Smooth muscle cell (in vitro differentiated cells): ENCODE measurements around the gene FOXP1. TPM values are rescaled to one million over a fixed set of nuclear protein-coding genes. Genes with fewer than 3 reads are reported as not detected.

Experiments
- DNase-seq: peaks from one replicate; lab custom pipeline; 2025; ENCODE audit not compliant: unreplicated experiment; lab: John Stamatoyannopoulos, UW
- H2AFZ ChIP-seq: fragments of 200-600 bp; sonication (generic); 2 replicates; pipeline ENCODE4 v1.6.0; 2016; ENCODE audit warnings: antibody characterized with exemption, low read depth, mild to moderate bottlenecking
- H3F3A ChIP-seq: fragments of 200-600 bp; sonication (generic); 2 replicates; pipeline ENCODE4 v1.6.0; 2017; ENCODE audit warnings: antibody characterized with exemption, low read depth
- H3K27ac ChIP-seq: fragments of 200-600 bp; sonication (generic); 2 replicates; pipeline ENCODE4 v1.5.1; 2016; ENCODE audit warnings: low read depth, mild to moderate bottlenecking
- H3K27me3 ChIP-seq: fragments of 200-600 bp; sonication (generic); 2 replicates; pipeline ENCODE4 v1.6.1; 2016; ENCODE audit warnings: low read depth, mild to moderate bottlenecking
- H3K36me3 ChIP-seq: fragments of 200-600 bp; sonication (generic); 2 replicates; pipeline ENCODE4 v1.5.1; 2016; ENCODE audit warnings: low read depth
- H3K4me1 ChIP-seq: fragments of 200-600 bp; sonication (generic); 2 replicates; pipeline ENCODE4 v1.5.1; 2016; ENCODE audit warnings: low read depth
- H3K4me2 ChIP-seq: fragments of 200-600 bp; sonication (generic); 2 replicates; pipeline ENCODE4 v1.6.0; 2016; ENCODE audit warnings: mild to moderate bottlenecking
- H3K4me3 ChIP-seq: fragments of 200-600 bp; sonication (generic); 2 replicates; pipeline ENCODE4 v1.5.1; 2016; ENCODE audit warnings: mild to moderate bottlenecking
- H3K79me2 ChIP-seq: fragments of 200-600 bp; sonication (generic); 2 replicates; pipeline ENCODE4 v1.6.0; 2016; ENCODE audit warnings: low read depth, mild to moderate bottlenecking
- H3K9ac ChIP-seq: fragments of 200-600 bp; sonication (generic); 2 replicates; pipeline ENCODE4 v1.6.0; 2016; ENCODE audit warnings: low read depth
- H3K9me3 ChIP-seq: fragments of 200-600 bp; sonication (generic); replicated peaks from 2 replicates; pipeline ENCODE4 v1.5.1; 2016; ENCODE audit warnings: low read depth
- H4K20me1 ChIP-seq: fragments of 200-600 bp; sonication (generic); 2 replicates; pipeline ENCODE4 v1.6.0; 2016; ENCODE audit warnings: low read depth
- CTCF ChIP-seq: fragments of 200-600 bp; sonication (generic); IDR thresholded peaks from 2 replicates; pipeline ENCODE4 v1.5.1; 2017; ENCODE audit warnings: borderline replicate concordance, mild to moderate bottlenecking, antibody characterized with exemption; ENCODE audit not compliant: insufficient read depth, poor library complexity, severe bottlenecking
- WGBS: methylation state at CpG from one replicate; pipeline ENCODE4 v1.1.7; 2016; ENCODE audit warnings: low lambda C conversion rate; 5-methylcytosine and 5-hydroxymethylcytosine counted together
- polyA plus RNA-seq: library from polyadenylated mRNA; unstranded; fragments of >200 nt; fragmentation: Nextera tagmentation; extraction: Ambion mirVana; gene quantifications from 2 replicates; pipeline ENCODE4 v1.2.1, GENCODE V29; 2016
- total RNA-seq: library from RNA; depleted of rRNA; stranded (reverse); fragments of >200 nt; gene quantifications from 2 replicates; pipeline ENCODE4 v1.2.3, GENCODE V29; 2014

Gene FOXP1
- total and polyA plus RNA-seq, 2 experiments from 2014 or later = 40.9 to 68.0 TPM

- Histone ChIP-seq H3K79me2 (no peaks in the 10 kb centered on the region), H3K9me3 (no peaks in the 10 kb centered on the region), H3K4me2 (no peak overlapping the region), H3K27ac (no peak overlapping the region), H3K4me3 (no peak overlapping the region), H3K27me3 (no peaks in the 10 kb centered on the region), H3K36me3 (no peaks in the 10 kb centered on the region), H2AFZ (no peak overlapping the region), H3F3A (no peaks in the 10 kb centered on the region), H4K20me1 (peaks cover 5% of the 10 kb centered on the region), H3K4me1 (no peaks in the 10 kb centered on the region), H3K9ac (no peak overlapping the region)
- no peak for DNase-seq
- no peak for TF ChIP-seq CTCF
- WGBS = 82% methylated on average over 9 of the region's 9 CpGs
Observed at GRCh38 chr3:71348001-71348632, 235.4 kb downstream of the FOXP1 start.

GRCh38 chr3:71346061-71346460, 237.5 kb downstream of the FOXP1 start:
- peaks cover 5% of the 10 kb centered on the region for H4K20me1 ChIP-seq
- H3K4me3 ChIP-seq = no peak overlapping the region
- no peaks in the 10 kb centered on the region for H3K27me3 ChIP-seq
- no peak overlapping the region for H3K27ac ChIP-seq
- H2AFZ ChIP-seq = no peak overlapping the region
- no peaks in the 10 kb centered on the region for H3K4me1 ChIP-seq
- H3K79me2 ChIP-seq = no peaks in the 10 kb centered on the region
- no peak overlapping the region for H3K9ac ChIP-seq
- 96% methylated on average over 4 of the region's 4 CpGs for WGBS
- no peaks in the 10 kb centered on the region for H3K9me3 ChIP-seq
- H3F3A ChIP-seq = no peaks in the 10 kb centered on the region
- no peak overlapping the region for H3K4me2 ChIP-seq
- no peak for TF ChIP-seq CTCF
- no peaks in the 10 kb centered on the region for H3K36me3 ChIP-seq
- DNase-seq = no peak

GRCh38 chr3:71345429-71346040, 238.0 kb downstream of the FOXP1 start:
- 83% methylated on average over 5 of the region's 5 CpGs for WGBS
- no peaks in the 10 kb centered on the region for H3K27me3 ChIP-seq
- DNase-seq = no peak
- H3K4me2 ChIP-seq = no peak overlapping the region
- no peaks in the 10 kb centered on the region for H3K79me2 ChIP-seq
- H3K27ac ChIP-seq = no peak overlapping the region
- H3K4me3 ChIP-seq = no peak overlapping the region
- TF ChIP-seq CTCF = no peak
- no peaks in the 10 kb centered on the region for H3K36me3 ChIP-seq
- peaks cover 5% of the 10 kb centered on the region for H4K20me1 ChIP-seq
- H2AFZ ChIP-seq = no peak overlapping the region
- H3K4me1 ChIP-seq = no peaks in the 10 kb centered on the region
- H3F3A ChIP-seq = no peaks in the 10 kb centered on the region
- H3K9me3 ChIP-seq = no peaks in the 10 kb centered on the region
- H3K9ac ChIP-seq = no peak overlapping the region

- WGBS = 47% methylated on average over 4 of the region's 4 CpGs
- Histone ChIP-seq H3K27me3 (no peaks in the 10 kb centered on the region), H3K4me3 (no peak overlapping the region), H3K36me3 (no peaks in the 10 kb centered on the region), H3K4me2 (peak overlapping the region; percentile 12), H3K9me3 (no peaks in the 10 kb centered on the region), H3F3A (no peaks in the 10 kb centered on the region), H3K4me1 (no peaks in the 10 kb centered on the region), H3K27ac (peak overlapping the region; percentile 4), H4K20me1 (no peaks in the 10 kb centered on the region), H2AFZ (no peak overlapping the region), H3K9ac (no peak overlapping the region), H3K79me2 (peaks cover 4% of the 10 kb centered on the region)
- no peak for DNase-seq
- TF ChIP-seq CTCF = no peak
Observed at GRCh38 chr3:71341721-71342120, 241.8 kb downstream of the FOXP1 start.
